Measurements from ENCODE around the gene SIK1.
"Not testable (repeated sequence)": the region's sequence is repeated elsewhere in the genome, so short reads cannot be mapped to it uniquely, and the experiment has no call there.

GRCh38 chr21:43463498-43464261 lies 36.7 kb upstream of the SIK1 start:
- TF ChIP-seq CTCF, POLR2A, POLR2AphosphoS5, EP300 (IDR thresholded peaks at IDR 0.05): not testable (repeated sequence)
